GM13977 (cell line): ENCODE measurements around the gene TMEM196.

ENCODE experiments used
- DNase-seq: peaks from one replicate; pipeline ENCODE4 v3.0.0; 2012; ENCODE audit warnings: low spot score
- in situ Hi-C: fragments of 300-500 bp; cut with MboI; formaldehyde crosslinking; loops from one replicate; pipeline ENCODE4 v1.12.0; 2022; ENCODE audit warnings: low sequenced_read_pairs, low pct_unique_long_range_greater_than_20kb, mixed read lengths, inconsistent platforms; ENCODE audit not compliant: unreplicated experiment
- TF ChIP-seq, protein P1 (sequence below): IDR thresholded peaks from 2 replicates; pipeline ENCODE4 v1.5.1; 2012; ENCODE audit warnings: mild to moderate bottlenecking, control low read depth; ENCODE audit not compliant: insufficient read depth; ENCODE audit errors: extremely low read depth, missing control alignments

TMEM196 gene

DNA sequence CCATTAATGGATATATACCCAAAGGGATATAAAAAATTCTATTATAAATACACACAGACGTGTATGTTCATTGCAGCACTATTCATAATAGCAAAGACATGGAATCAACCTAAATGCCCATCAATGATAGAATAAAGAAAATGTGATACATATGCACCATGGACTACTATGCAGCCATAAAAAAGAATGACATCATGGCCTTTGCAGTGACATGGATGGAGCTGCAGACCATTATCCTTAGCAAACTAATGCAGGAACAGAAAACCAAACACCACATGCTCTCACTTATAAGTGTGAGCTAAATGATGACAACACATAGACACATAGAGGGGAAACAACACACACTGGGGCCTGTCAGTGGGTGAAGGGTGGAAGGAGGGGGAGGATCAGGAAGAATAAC lies 97.6 kb downstream of the TMEM196 start:
- in situ Hi-C loops, result no loop called here
- no peak for DNase-seq
- TF ChIP-seq, protein P1, sequence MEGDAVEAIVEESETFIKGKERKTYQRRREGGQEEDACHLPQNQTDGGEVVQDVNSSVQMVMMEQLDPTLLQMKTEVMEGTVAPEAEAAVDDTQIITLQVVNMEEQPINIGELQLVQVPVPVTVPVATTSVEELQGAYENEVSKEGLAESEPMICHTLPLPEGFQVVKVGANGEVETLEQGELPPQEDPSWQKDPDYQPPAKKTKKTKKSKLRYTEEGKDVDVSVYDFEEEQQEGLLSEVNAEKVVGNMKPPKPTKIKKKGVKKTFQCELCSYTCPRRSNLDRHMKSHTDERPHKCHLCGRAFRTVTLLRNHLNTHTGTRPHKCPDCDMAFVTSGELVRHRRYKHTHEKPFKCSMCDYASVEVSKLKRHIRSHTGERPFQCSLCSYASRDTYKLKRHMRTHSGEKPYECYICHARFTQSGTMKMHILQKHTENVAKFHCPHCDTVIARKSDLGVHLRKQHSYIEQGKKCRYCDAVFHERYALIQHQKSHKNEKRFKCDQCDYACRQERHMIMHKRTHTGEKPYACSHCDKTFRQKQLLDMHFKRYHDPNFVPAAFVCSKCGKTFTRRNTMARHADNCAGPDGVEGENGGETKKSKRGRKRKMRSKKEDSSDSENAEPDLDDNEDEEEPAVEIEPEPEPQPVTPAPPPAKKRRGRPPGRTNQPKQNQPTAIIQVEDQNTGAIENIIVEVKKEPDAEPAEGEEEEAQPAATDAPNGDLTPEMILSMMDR, result no peak

DNA sequence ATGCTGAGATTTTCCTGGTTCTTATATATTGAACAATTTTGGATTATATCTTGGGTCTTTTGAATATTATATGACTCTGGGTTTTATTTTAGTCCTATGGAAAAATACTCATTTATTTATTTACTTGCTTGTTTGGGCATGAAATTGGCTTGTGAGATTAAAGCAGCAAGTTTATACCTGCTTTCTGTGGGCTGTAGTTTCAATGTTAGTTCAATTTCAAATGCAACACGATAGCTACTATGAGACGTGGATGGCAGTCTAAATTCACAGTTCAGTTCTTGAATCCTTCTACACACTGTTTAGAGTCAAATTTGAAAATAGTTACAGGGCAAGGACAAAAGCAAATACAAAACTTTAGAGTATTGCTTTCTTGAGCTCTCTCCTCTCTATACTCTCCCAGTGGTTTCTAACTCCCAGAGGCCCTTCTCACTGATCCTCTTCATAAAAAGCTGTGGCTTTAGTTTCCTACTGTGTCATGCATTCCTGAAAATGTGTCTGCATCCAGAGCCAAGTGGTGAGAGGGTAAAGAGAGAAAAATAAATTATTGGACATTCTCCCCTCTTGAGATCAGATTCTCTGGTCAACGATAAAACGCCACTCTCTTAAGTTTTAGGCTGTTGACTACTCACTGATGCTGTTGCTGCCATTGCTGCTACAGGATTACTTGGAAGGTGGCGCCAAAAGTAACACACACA lies 99.0 kb downstream of the TMEM196 start:
- TF ChIP-seq, protein P1, result no peak
- no peak for DNase-seq
- in situ Hi-C loops, result no loop called here

DNA sequence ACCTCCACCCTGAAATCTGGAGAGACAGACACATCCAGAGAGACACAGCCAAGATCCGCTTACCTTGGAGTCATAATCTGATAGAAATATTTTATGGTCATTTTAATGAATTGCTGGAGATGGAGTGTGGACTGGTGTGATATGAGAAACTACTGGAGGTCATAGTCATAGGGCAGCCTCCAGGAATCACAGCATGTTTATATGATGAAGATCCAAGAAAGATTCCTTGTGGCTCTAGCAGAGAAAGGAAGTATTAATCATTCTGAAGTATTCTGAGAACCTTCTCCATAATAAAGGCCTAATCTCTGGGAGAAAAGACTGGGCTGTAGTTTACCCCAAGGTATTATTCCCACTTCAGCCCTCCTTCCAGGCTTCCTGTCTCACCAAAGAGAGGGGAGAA lies 102.6 kb downstream of the TMEM196 start:
- TF ChIP-seq, protein P1, result no peak
- DNase-seq, result no peak
- in situ Hi-C loops, result no loop called here
